Choroid plexus epithelial cell (primary cell): ENCODE measurements around the gene GPR152.

Experiments used
- DNase-seq: peaks from one replicate; pipeline ENCODE4 v3.0.0-alpha.2; 2010; ENCODE audit warnings: low read depth
- H3K4me3 ChIP-seq: 2 replicates; pipeline ENCODE4 v1.5.1; 2011; ENCODE audit warnings: low read depth, mild to moderate bottlenecking, control low read depth, low read length, moderate library complexity
- TF ChIP-seq, protein P1 (sequence below): conservative IDR thresholded peaks from 2 replicates; pipeline ENCODE4 v1.5.1; 2011; ENCODE audit warnings: low read depth, mild to moderate bottlenecking, control low read depth, inconsistent platforms, low read length, moderate library complexity

GPR152 gene

DNA sequence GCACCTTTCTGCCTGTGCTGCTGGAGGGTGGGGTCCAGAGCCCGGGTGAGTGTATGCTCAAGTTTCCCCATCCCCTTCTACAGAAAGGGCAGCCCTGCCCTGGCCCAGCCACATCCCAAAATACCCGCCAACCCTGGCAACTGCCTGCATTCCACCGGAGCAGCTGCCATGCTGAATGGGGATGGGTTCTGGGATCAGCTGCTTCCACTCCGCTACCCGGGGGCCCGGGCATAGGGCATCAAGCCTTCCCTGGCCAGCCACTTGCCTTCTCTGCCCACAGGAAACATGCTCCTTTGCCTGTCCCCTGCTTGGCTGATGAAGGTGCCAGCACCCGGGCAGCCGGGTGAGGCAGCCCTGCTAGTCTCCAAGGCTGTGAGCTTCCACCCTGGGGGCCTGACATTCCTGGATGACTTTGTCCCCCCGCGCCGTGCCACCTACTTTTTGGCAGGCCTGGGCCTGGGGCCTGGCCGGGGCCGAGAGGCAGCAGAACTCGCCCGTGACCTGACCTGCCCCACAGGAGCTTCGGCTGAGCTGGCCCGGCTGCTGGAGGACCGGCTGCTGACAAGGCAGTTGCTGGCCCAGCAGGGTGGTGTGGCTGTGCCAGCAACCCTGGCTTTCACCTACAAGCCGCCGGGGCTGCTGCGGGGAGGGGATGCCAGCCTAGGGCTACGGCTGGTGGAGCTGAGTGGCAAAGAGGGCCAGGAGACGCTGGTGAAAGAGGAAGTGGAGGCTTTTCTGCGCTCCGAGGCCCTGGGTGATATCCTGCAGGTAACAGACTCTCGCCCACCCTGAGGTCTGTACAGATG lies 33.9 kb downstream of the GPR152 start:
- TF ChIP-seq, protein P1, sequence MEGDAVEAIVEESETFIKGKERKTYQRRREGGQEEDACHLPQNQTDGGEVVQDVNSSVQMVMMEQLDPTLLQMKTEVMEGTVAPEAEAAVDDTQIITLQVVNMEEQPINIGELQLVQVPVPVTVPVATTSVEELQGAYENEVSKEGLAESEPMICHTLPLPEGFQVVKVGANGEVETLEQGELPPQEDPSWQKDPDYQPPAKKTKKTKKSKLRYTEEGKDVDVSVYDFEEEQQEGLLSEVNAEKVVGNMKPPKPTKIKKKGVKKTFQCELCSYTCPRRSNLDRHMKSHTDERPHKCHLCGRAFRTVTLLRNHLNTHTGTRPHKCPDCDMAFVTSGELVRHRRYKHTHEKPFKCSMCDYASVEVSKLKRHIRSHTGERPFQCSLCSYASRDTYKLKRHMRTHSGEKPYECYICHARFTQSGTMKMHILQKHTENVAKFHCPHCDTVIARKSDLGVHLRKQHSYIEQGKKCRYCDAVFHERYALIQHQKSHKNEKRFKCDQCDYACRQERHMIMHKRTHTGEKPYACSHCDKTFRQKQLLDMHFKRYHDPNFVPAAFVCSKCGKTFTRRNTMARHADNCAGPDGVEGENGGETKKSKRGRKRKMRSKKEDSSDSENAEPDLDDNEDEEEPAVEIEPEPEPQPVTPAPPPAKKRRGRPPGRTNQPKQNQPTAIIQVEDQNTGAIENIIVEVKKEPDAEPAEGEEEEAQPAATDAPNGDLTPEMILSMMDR: no peak
- H3K4me3 ChIP-seq: no peak overlapping the region
- no peak for DNase-seq

DNA sequence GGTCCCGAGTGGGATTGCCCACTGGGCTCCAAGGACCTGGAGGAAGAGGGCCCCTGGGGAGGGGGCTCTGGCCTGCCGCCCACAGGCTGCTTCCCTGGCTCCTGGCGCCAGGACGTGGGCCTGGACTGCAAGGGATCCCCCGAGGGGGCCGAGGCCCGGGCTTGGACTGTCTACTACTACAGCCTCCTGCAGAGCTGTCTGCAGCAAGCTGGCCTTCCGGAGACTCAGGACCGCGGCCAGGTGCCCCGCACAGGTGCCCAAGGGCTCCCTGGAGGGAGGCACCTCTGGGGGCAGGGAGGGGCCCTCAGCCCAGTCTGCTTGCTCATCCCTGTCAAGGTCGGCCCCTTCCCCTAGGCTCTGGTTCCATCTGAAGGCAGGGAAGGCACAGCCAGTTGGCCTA lies 35.1 kb downstream of the GPR152 start:
- no peak for DNase-seq
- TF ChIP-seq, protein P1: no peak
- H3K4me3 ChIP-seq: no peak overlapping the region

GRCh38 chr11:67416416-67417335 lies 35.9 kb downstream of the GPR152 start:
- peak; percentile 53 for DNase-seq
- TF ChIP-seq, protein P1: no peak
- no peak overlapping the region for H3K4me3 ChIP-seq

GRCh38 chr11:67415501-67416304 lies 36.8 kb downstream of the GPR152 start, which contains the start of gene CARNS1:
TSS of gene CARNS1 (plus strand) at chr11:67415678. CDS start at chr11:67416200, 522 bp downstream.
- TF ChIP-seq, protein P1: no peak
- DNase-seq: no peak

DNA sequence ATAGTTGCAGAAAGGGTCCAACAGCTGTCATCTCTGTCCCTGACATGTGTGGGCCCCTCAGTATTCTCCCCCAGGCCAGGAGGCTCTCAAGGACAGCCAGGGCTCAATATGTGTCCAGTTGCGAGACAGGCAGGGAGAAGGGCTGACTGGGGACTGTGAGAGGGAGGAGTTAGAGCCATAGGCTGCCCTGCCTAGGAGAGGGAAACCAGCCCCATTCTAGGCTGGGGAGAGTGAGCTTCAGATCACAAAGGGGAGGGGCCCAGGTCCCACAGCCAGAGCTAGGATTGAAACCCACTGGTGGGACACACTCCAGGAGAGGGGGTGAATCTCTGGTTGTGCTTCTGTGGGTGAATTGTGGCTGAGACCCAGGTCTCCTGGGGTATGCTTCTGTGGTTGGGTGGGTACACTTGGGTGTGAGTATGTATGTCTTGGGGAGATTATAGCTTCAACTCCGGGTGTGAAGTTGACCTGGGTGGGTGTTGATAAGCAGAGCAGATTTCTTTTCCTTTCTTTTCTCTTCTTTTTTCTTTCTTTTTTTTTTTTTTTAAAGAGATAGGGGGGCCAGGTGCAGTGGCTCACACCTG lies 39.2 kb downstream of the GPR152 start:
- H3K4me3 ChIP-seq: no peak overlapping the region
- TF ChIP-seq, protein P1: no peak
- DNase-seq: no peak

More at GRCh38 chr11:67415501-67416304, 36.8 kb downstream of the GPR152 start, which contains the start of gene CARNS1:
- H3K4me3 ChIP-seq: no peak within 1 kb of the TSS
